Stimulated activated CD8-positive, alpha-beta memory T cell treated with anti-CD3 and anti-CD28 coated beads, Interleukin-7, amount 100 ng/mL, for 4 hours (primary cell): ENCODE results near the gene COL6A1.
"Not testable (repeated sequence)": the region's sequence is repeated elsewhere in the genome, so short reads cannot be mapped to it uniquely, and the experiment has no call there.

Source experiments
- DNase-seq, 2 donors: peaks; one replicate each; pipeline ENCODE4 v3.0.0-alpha.2; 2020; ENCODE audit warnings: low read depth in 2 of 2

COL6A1 gene

DNA sequence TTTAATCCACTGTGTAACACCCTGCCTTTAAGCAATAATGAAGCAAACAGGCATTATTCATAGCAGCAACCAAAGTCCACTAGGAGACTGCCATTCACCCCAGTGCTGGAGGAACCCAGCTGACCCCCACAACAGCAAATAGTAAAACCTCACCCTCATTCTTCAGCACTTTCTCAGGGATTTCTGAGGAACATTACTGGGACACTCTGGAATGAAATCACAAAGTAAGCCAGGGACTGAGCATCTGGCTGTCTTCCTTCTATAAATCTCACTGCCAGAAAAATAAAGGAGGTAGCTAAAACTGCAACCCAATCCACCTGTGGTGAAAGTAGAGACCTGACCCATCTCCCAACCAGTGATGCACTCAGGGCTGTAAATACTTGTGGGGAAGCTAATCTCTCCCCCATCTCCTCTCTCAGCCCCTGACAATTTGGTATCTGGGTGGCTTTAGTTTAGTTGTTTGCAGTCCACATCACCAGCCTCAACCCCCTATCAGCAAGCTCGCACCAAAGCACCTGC lies 47.1 kb downstream of the COL6A1 start:
- DNase-seq, result no peak

GRCh38 chr21:46029186-46029924 lies 47.8 kb downstream of the COL6A1 start:
- DNase-seq, result no peak

GRCh38 chr21:46031484-46031883 lies 49.9 kb downstream of the COL6A1 start:
- no peak for DNase-seq

DNA sequence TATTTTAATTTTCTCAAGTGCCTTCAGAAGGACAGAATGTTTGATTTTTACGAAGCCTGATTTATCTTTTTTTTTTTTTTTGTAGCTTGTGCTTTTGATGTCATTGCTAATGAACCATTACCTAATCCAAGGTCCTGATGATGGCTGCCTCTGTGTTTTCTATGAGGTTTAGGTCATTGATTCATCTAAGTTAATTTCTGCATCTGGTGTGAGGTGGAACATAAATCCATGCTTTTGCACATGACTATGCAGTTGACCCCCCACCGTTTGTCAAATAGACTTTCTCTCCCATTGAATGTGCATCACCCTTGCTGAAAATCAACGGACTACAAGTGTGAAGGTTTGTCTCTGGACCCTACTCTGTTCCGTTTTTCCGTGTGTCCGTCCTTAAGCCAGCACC lies 50.5 kb downstream of the COL6A1 start:
- DNase-seq, result no peak

GRCh38 chr21:46033410-46034400 lies 52.1 kb downstream of the COL6A1 start:
- DNase-seq, result no peak

GRCh38 chr21:46035809-46036695 lies 54.5 kb downstream of the COL6A1 start:
- no peak for DNase-seq

GRCh38 chr21:46036696-46037330 lies 55.2 kb downstream of the COL6A1 start:
- no peak for DNase-seq

DNA sequence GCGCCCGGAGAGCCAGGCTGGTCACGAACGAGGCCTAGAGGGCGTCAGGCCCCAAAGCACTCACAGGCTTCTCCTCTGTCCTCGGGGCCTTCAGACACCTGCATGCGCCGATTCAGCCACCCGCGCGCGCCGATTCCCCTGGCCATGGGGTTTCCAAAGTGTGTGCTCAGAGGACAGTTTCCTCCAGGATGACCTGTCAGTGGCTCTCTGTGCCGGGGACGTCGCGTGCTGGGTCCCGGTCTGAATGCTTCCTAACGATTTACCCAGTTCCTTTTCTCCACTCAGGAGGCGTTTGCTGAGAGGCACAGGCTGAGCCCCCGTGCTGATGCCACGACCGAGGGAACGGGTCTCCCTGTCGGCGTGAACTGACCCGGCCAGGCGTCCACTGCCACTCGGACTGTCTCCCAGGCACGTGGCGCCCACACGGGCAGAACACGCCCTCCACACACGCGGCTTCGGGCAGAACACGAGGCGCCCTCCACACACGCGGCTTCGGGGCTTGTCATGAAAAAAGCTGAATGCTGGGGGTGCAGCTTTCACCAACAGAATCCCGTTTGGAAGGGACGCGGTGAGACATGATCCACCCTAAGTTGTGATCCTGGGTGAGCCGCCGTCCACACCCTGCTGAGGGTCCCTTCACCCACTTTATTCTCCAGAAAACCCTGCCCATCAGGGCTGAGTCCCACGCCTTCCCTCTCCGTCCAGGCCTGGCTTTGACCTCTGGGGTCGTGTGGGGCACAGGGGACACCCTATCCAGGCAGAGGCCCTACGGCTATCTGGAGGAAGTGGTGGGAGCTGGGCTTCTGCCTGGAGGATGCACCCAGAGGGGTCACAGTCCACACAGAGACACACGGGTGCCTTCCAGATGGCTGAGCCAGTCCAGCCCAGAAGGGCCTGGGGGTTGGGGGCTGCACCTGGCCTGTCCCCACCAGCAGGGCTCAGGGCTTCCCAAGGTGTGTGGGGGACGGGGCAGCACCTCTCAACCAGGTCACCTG lies 56.1 kb downstream of the COL6A1 start:
- DNase-seq, result no peak

GRCh38 chr21:46038341-46038829 lies 56.8 kb downstream of the COL6A1 start:
- no peak for DNase-seq

- no peak for DNase-seq
Observed at GRCh38 chr21:46038871-46039397, 57.4 kb downstream of the COL6A1 start.

DNA sequence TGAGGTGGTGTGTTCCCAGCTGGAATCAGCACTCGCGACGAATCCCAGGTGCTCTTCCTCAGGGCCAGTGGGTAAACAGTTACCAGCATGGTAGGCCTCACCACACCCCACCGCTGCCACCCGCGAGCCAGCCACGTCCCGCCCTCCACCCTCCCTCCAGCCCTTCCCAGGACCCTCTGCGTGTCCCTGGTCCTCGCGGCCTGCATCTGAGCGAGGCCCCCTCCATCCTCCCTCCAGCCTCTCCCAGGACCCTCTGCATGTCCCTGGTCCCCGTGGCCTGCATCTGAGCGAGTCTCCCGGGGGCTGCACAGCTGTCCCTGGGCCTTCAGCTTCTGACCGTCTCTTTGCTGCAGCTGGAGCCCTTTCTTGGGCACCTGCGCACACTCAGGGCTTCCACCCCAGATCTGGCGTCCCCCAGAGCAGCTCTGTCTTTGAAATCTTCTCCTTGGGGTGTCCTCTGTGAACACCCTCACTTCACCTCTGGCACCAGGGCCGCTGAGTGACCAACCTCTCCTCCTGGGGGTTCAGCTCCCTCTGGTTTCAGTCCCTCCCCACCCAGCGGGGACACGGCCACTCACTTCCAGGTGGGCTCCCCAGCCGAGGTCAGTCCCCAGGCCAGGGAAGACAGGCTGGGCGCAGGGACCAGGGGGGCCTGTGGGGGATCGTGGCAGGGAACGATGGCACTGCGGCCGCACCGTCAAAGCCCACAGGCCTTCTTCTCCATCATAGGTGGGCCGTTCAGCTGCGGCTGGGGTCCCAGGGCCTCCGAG lies 58.5 kb downstream of the COL6A1 start:
- DNase-seq, result no peak

- DNase-seq, result no peak
Observed at GRCh38 chr21:46040707-46041106, 59.1 kb downstream of the COL6A1 start.

- no peak for DNase-seq
Observed at GRCh38 chr21:46041183-46041582, 59.6 kb downstream of the COL6A1 start.

DNA sequence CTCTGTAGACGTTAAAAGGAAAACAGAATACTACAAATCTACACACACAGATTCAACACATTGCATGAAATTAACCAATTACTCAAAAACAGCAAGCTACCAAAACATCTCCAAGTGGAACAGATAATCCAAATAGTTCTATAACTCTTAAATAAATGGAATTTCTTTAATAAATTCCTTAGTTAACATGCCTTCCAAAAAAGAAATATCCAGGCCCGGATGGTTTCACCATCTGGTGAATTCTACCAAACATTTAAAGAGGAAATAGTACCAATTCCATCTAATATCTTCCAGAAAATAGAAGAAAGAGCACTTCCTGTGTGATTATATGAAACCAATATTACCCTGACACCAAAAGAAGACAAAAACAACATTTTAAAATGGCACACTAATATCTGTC lies 63.6 kb downstream of the COL6A1 start:
- no peak for DNase-seq

GRCh38 chr21:46046471-46046870 lies 64.9 kb downstream of the COL6A1 start:
- DNase-seq, result no peak

DNA sequence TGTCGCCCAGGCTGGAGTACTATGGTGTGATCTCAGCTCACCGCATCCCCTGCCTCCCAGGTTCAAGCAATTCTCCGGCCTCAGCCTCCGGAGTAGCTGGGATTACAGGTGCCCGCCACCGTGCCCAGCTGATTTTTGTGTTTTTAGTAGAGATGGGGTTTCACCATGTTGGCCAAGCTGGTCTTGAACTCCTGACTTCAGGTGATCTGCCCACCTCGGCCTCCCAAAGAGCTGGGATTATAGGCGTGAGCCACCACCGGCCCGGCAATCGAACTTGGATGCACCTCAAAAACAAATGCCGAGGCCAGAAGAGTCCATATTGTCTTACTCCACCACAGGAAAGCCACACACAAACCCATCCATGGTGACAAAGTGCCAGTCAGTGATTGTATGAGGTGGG lies 65.3 kb downstream of the COL6A1 start:
- not testable (repeated sequence) for DNase-seq

- DNase-seq, result no peak
Observed at GRCh38 chr21:46048926-46049889, 67.6 kb downstream of the COL6A1 start.
